SW480 (cell line): ENCODE data around the gene THRSP.

Source experiments
- DNase-seq: peaks from one replicate; pipeline ENCODE4 v3.0.0-alpha.2; 2016; ENCODE audit warnings: low spot score

The THRSP gene

GRCh38 chr11:78097666-78098385 lies 34.2 kb downstream of the THRSP start:
- DNase-seq: no peak

- DNase-seq: no peak
Observed at GRCh38 chr11:78099666-78100065, 36.0 kb downstream of the THRSP start.

DNA sequence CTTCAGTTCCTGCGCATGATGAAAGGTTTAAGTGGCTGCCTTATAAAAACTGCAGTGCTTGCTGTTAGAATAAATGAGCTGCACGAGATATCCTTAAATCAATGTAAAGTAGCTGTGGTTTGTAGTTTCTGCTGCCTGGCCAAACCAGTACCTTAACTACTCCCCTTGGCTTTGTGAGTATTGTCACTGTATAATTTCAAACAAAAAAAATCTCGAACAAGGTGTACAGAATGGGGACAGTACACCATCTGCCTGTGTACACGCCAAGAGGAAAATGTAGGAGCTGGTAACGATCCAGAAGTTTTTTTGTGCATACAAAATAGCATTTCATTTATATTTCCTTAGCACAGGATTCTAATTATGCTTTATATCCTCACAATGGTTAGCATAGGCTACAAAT lies 36.6 kb downstream of the THRSP start:
- DNase-seq: no peak

- no peak for DNase-seq
Observed at GRCh38 chr11:78100676-78101472, 37.2 kb downstream of the THRSP start.

DNA sequence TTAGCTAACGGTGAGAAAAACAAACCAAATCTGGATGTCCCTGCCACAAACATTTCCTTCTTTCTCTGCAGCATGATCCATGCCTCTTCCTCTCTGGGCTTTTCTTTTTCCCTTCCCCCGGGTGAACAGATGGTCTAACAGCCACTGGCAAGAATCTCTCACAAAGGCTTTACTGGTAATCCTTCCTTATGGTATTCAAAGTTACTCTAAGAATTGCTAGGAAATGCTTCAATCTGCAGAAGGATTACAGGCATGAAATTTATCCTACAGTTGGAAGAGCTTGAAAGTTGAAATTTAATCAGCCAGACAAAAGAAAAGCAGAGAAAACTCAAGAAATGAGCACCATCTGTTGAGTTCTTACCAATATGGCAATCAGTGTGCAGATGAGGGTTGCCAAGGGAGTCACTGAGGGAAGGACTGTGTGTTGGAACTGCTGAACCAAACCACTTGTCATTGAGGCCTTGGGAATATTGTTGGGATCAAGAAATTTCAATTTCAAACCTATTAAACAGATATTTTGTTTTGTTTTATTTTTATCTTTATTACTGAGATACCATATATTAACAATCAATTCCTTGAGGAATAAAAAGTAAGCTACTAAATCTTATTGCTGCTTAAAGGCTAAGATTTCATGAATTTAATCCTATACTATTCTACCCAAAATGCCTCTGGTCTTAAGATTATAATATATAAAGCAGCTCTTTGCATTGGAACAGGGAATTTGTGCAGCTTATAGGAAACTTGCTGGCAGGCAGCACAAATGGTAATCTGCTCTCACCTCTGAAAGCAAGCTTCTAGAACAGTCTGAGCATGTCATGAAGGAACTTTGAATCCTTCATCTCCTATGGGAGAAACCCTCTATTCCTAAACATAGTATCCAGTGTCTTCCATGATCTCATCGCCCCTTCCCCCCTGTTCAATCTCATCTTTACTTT lies 45.7 kb downstream of the THRSP start:
- DNase-seq: no peak

- no peak for DNase-seq
Observed at GRCh38 chr11:78110351-78110750, 46.7 kb downstream of the THRSP start.

GRCh38 chr11:78110830-78111229 lies 47.2 kb downstream of the THRSP start:
- DNase-seq: no peak

DNA sequence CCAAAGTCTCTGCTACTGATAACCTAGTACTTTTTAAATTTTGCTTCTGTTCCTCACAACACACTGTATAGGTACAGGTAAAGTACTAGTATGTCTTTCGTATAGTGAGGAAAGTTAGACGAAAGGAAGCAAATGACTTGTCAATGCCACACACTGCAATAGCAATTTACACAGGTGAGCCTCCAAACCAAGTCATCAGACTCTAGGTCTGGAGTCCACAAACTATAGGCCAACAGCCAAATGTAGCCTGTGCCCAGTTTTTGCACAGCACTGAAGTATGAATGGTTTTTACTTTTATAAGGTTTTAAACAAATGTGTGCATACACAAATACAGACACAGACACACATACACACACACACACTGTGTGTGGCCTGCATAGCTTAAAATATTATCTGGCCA lies 47.6 kb downstream of the THRSP start:
- no peak for DNase-seq

- no peak for DNase-seq
Observed at GRCh38 chr11:78112582-78113275, 49.1 kb downstream of the THRSP start.
